K562 (cell line): ENCODE measurements around the gene C19orf85. TPM values are rescaled to one million over a fixed set of nuclear protein-coding genes. Genes with fewer than 3 reads are reported as not detected.

ENCODE experiments used
- BRCA1 ChIP-seq, 2 experiments: fragments of 450-650 bp in 1 of 2; sonication (generic) in 1 of 2; formaldehyde crosslinking in 1 of 2; IDR thresholded peaks; 2 replicates each; pipeline versions ENCODE4 v1.5.0 to v1.6.1; 2017 to 2020; ENCODE audit warnings: mild to moderate bottlenecking in 1 of 2, missing genetic modification reagents in 1 of 2
- CBX5 ChIP-seq: IDR thresholded peaks from 2 replicates; pipeline ENCODE4 v1.6.1; 2014; ENCODE audit warnings: low read depth, borderline replicate concordance
- CHD7 ChIP-seq: fragments of 200-600 bp; sonication (generic); IDR thresholded peaks from one replicate; pipeline ENCODE4 v1.6.1; 2012; ENCODE audit warnings: mild to moderate bottlenecking, low read depth, low read length, inconsistent platforms
- GABPA ChIP-seq: fragments of 200-800 bp; sonication (Bioruptor generic); conservative IDR thresholded peaks from 2 replicates; pipeline ENCODE4 v1.6.1; 2016; ENCODE audit warnings: low read depth, missing genetic modification characterization, missing compliant biosample characterization
- HMG20A ChIP-seq: fragments of 450-650 bp; formaldehyde crosslinking; conservative IDR thresholded peaks from 2 replicates; pipeline ENCODE4 v1.4.0; 2020; ENCODE audit warnings: mild to moderate bottlenecking, mixed read lengths
- MYC ChIP-seq, 2 experiments: fragments of 250-450 bp in 1 of 2; sonication (Bioruptor Pico) in 1 of 2; IDR thresholded peaks; 2 replicates each; pipeline versions ENCODE4 v1.5.1 to v1.6.1; 2012 to 2021; ENCODE audit warnings: low read depth in 2 of 2, borderline replicate concordance in 1 of 2, improper control_type of control experiment in 1 of 2, low read length in 1 of 2, mild to moderate bottlenecking in 1 of 2, moderate library complexity in 1 of 2
- RNF219 ChIP-seq: fragments of 250-450 bp; sonication (Bioruptor Pico); IDR thresholded peaks from 2 replicates; pipeline ENCODE4 v1.5.0; 2022; ENCODE audit warnings: mild to moderate bottlenecking
- SP1 ChIP-seq: sonication (generic); formaldehyde crosslinking; IDR thresholded peaks from 2 replicates; pipeline ENCODE4 v1.8.1; 2022; ENCODE audit warnings: mild to moderate bottlenecking, missing genetic modification reagents
- ZEB2 ChIP-seq: fragments of 450-650 bp; IDR thresholded peaks from 2 replicates; pipeline ENCODE4 v1.6.1; 2016
- ZNF232 ChIP-seq: sonication (generic); formaldehyde crosslinking; IDR thresholded peaks from 2 replicates; pipeline ENCODE4 v1.8.0; 2022; ENCODE audit warnings: mild to moderate bottlenecking, missing genetic modification reagents
- ZNF398 ChIP-seq: fragments of 250-450 bp; sonication (Bioruptor Pico); IDR thresholded peaks from 2 replicates; pipeline ENCODE4 v1.8.0; 2021; ENCODE audit warnings: moderate library complexity, mild to moderate bottlenecking, inconsistent platforms
- polyA plus RNA-seq, 8 experiments: library from polyadenylated mRNA; depleted of rRNA in 4 of 8; stranded (reverse) in 5 of 8; unstranded in 3 of 8; fragments of >200 nt; fragmentation: Nextera tagmentation in 2 of 8; fragmentation: Illumina TruSeq in 1 of 8; extraction: Ambion mirVana in 2 of 8; extraction: Trizol in 1 of 8; gene quantifications; 2 replicates each; pipeline versions ENCODE4 v1.2.1 to v1.2.3, GENCODE V29; 2011 to 2014; ENCODE audit warnings: inconsistent platforms in 1 of 8, missing spikeins in 1 of 8
- total RNA-seq, 7 experiments: library from RNA; depleted of rRNA in 6 of 7; stranded (reverse); fragments of >200 nt in 6 of 7; fragmentation: Illumina TruSeq in 2 of 7; extraction: Trizol in 2 of 7; gene quantifications; 2 replicates each; pipeline versions ENCODE4 v1.2.1 to v1.2.3, GENCODE V29; 2011 to 2021; ENCODE audit warnings: low replicate concordance in 1 of 7

C19orf85 gene
- total and polyA plus RNA-seq, 9 of the 15 experiments (the other 6 are each of a cell fraction or from before 2014, with no cell fraction given) = not detected

GRCh38 chr19:55494172-55494761 lies 29.7 kb upstream of the C19orf85 start (continued):
- TF ChIP-seq RNF219 (CRISPR knock-in tag) (no peak), ZNF232 (CRISPR knock-in tag) (no peak), ZNF398 (CRISPR knock-in tag) (no peak), MYC (IDR thresholded peaks at IDR 0.05; ENCODE audit: low read depth, low read length) (peak; percentile 21; the same call in 1 of the 2 replicates), MYC (CRISPR knock-in tag; IDR thresholded peaks at IDR 0.05; ENCODE audit: borderline replicate concordance, low read depth) (peak; percentile 62; the same call in 1 of the 2 replicates), CBX5 (no peak), ZEB2 (0 out of 2 replicates have a peak, but pooled peaks have one; percentile 13), BRCA1 (IDR thresholded peaks at IDR 0.05) (no peak), BRCA1 (CRISPR knock-in tag; IDR thresholded peaks at IDR 0.05) (no peak), CHD7 (no peak), GABPA (tag) (peak; percentile 70), SP1 (no peak), HMG20A (CRISPR knock-in tag) (no peak)
